K562 (cell line): Measurements from ENCODE around the gene IVL. TPM values are rescaled to one million over a fixed set of nuclear protein-coding genes. Genes with fewer than 3 reads are reported as not detected.

Source experiments
- ATAC-seq: fragments of 200-7000 bp; cut with Tn5 transposase; 3 replicates; pipeline ENCODE4 v1.9.1; 2020; ENCODE audit warnings: moderate library complexity
- BruUV-seq: library from RNA; stranded (reverse); fragments of 400-500 nt; replicated peaks from 2 replicates; lab custom pipeline; 2021; lab: Mats Ljungman, UMichigan
- CTCF ChIA-PET: fragments of 300-600 bp; formaldehyde crosslinking; extraction: SDS; loops from one replicate; lab custom pipeline; 2021; ENCODE audit warnings: low intra/inter-chr PET ratio; lab: Yijun Ruan, JAX
- POLR2A ChIA-PET: fragments of 300-600, 350-650 bp; sonication (Branson Sonifier 250); formaldehyde crosslinking; extraction: SDS; loops from one replicate; lab custom pipeline; 2021; ENCODE audit warnings: antibody characterized with exemption, inconsistent platforms; lab: Yijun Ruan, JAX
- DNase-seq, 4 experiments: peaks; one replicate each; pipeline versions ENCODE4 v3.0.0 to v3.0.0-alpha.2; 2011 to 2018; ENCODE audit warnings: low spot score in 3 of 4, mixed read lengths in 3 of 4; ENCODE audit errors: extremely low read depth in 1 of 4
- FAIRE-seq: peaks from 2 replicates; lab custom pipeline; 2011; peaks lifted over from hg19 to GRCh38; lab: Jason Lieb, UNC
- H2AFZ ChIP-seq: 2 replicates; pipeline ENCODE4 v1.6.0; 2011; ENCODE audit warnings: low read depth, low read length, control low read depth, inconsistent platforms
- H3K27ac ChIP-seq: fragments of 200-600 bp; 3 replicates; pipeline ENCODE4 v1.8.0; 2011; ENCODE audit warnings: low read depth, mild to moderate bottlenecking, control low read depth, inconsistent platforms, low read length, moderate library complexity, mixed read lengths; ENCODE audit errors: extremely low read depth
- H3K27me3 ChIP-seq, 2 experiments: fragments of 300-600 bp in 1 of 2; 2 replicates in 1 of 2; 3 replicates in 1 of 2; pipeline versions ENCODE4 v1.6.0 to v1.8.0; 2011; ENCODE audit warnings: inconsistent platforms in 2 of 2, low read length in 2 of 2, mild to moderate bottlenecking in 1 of 2, mixed read lengths in 1 of 2, moderate library complexity in 1 of 2; ENCODE audit not compliant: control insufficient read depth in 2 of 2, insufficient read depth in 2 of 2
- H3K36me3 ChIP-seq: fragments of 300-600 bp; 3 replicates; pipeline ENCODE4 v1.8.0; 2011; ENCODE audit warnings: mild to moderate bottlenecking, low read length, inconsistent platforms; ENCODE audit not compliant: control insufficient read depth, insufficient read depth
- H3K4me1 ChIP-seq, 2 experiments: fragments of 200-600 bp in 1 of 2; replicated peaks in 1 of 2; 2 replicates in 1 of 2; 3 replicates in 1 of 2; pipeline versions ENCODE4 v1.5.1 to v1.8.0; 2011; ENCODE audit warnings: inconsistent platforms in 2 of 2, low read length in 2 of 2, mild to moderate bottlenecking in 1 of 2, mixed read lengths in 1 of 2, moderate library complexity in 1 of 2; ENCODE audit not compliant: control insufficient read depth in 2 of 2, insufficient read depth in 2 of 2
- H3K4me2 ChIP-seq: 2 replicates; pipeline ENCODE4 v1.6.1; 2011; ENCODE audit warnings: low read length, control low read depth, inconsistent platforms, mixed read lengths; ENCODE audit not compliant: insufficient read depth
- H3K4me3 ChIP-seq: fragments of 200-600 bp; sonication (generic), shearing (Covaris generic); 2 replicates; pipeline ENCODE4 v1.5.1; 2016; ENCODE audit warnings: control low read depth, inconsistent platforms
- H3K79me2 ChIP-seq: fragments of 200-600 bp; 3 replicates; pipeline ENCODE4 v1.8.0; 2011; ENCODE audit warnings: low read length, inconsistent platforms; ENCODE audit not compliant: control insufficient read depth, insufficient read depth
- H3K9ac ChIP-seq, 2 experiments: 2 replicates each; pipeline versions ENCODE4 v1.6.0 to v1.6.1; 2011; ENCODE audit warnings: low read depth in 2 of 2, low read length in 2 of 2, control low read depth in 1 of 2, inconsistent platforms in 1 of 2, mild to moderate bottlenecking in 1 of 2, mixed read lengths in 1 of 2; ENCODE audit not compliant: insufficient read depth in 1 of 2
- H3K9me1 ChIP-seq: one replicate; pipeline ENCODE4 v1.6.0; 2011; ENCODE audit warnings: inconsistent platforms, mild to moderate bottlenecking, low read length, moderate library complexity; ENCODE audit not compliant: control insufficient read depth, insufficient read depth
- H3K9me3 ChIP-seq: replicated peaks from 2 replicates; pipeline ENCODE4 v1.5.1; 2011; ENCODE audit warnings: low read depth, low read length, inconsistent platforms; ENCODE audit not compliant: control insufficient read depth, insufficient read depth
- H4K20me1 ChIP-seq: replicated peaks from 2 replicates; pipeline ENCODE4 v1.6.1; 2011; ENCODE audit warnings: low read length, inconsistent platforms, mixed read lengths; ENCODE audit not compliant: control insufficient read depth, insufficient read depth
- CBX5 ChIP-seq: IDR thresholded peaks from 2 replicates; pipeline ENCODE4 v1.6.1; 2014; ENCODE audit warnings: low read depth, borderline replicate concordance
- CEBPB ChIP-seq: fragments of 450-650 bp; IDR thresholded peaks from 2 replicates; pipeline ENCODE4 v1.6.1; 2016; ENCODE audit warnings: missing genetic modification characterization, missing compliant biosample characterization
- GMEB1 ChIP-seq: fragments of 250-450 bp; sonication (Bioruptor Pico); IDR thresholded peaks from 2 replicates; pipeline ENCODE4 v1.4.0; 2020; ENCODE audit warnings: mild to moderate bottlenecking
- WGBS: fragments of 100-300 bp; shearing (Covaris generic); methylation state at CpG from one replicate; pipeline ENCODE4 v1.1.6; 2016; ENCODE audit warnings: low coverage, mixed read lengths; ENCODE audit not compliant: insufficient coverage; ENCODE audit errors: missing lambda C conversion rate; 5-methylcytosine and 5-hydroxymethylcytosine counted together
- in situ Hi-C: fragments of 300-500 bp; cut with MboI; formaldehyde crosslinking; loops from 4 replicates; pipeline ENCODE4 v1.15.0; 2018; ENCODE audit warnings: inconsistent platforms, mixed read lengths
- intact Hi-C: fragments of 100-400 bp; cut with micrococcal nuclease; formaldehyde crosslinking; loops from 2 replicates; pipeline ENCODE4 v1.14.2; 2022
- polyA plus RNA-seq, 8 experiments: library from polyadenylated mRNA; depleted of rRNA in 4 of 8; stranded (reverse) in 5 of 8; unstranded in 3 of 8; fragments of >200 nt; fragmentation: Nextera tagmentation in 2 of 8; fragmentation: Illumina TruSeq in 1 of 8; extraction: Ambion mirVana in 2 of 8; extraction: Trizol in 1 of 8; gene quantifications; 2 replicates each; pipeline versions ENCODE4 v1.2.1 to v1.2.3, GENCODE V29; 2011 to 2014; ENCODE audit warnings: inconsistent platforms in 1 of 8, missing spikeins in 1 of 8
- total RNA-seq, 7 experiments: library from RNA; depleted of rRNA in 6 of 7; stranded (reverse); fragments of >200 nt in 6 of 7; fragmentation: Illumina TruSeq in 2 of 7; extraction: Trizol in 2 of 7; gene quantifications; 2 replicates each; pipeline versions ENCODE4 v1.2.1 to v1.2.3, GENCODE V29; 2011 to 2021; ENCODE audit warnings: low replicate concordance in 1 of 7

IVL gene
- total and polyA plus RNA-seq, 9 of the 15 experiments (the other 6 are each of a cell fraction or from before 2014, with no cell fraction given), result not detected

- ATAC-seq, result no peak
- Histone ChIP-seq H3K4me1 (no peaks in the 10 kb centered on the region), H3K9ac (no peak overlapping the region), H3K27me3 (no peaks in the 10 kb centered on the region), H3K4me3 (no peak overlapping the region), H4K20me1 (no peaks in the 10 kb centered on the region), H3K36me3 (no peaks in the 10 kb centered on the region), H3K79me2 (no peaks in the 10 kb centered on the region), H3K27ac (no peak overlapping the region), H3K4me2 (no peak overlapping the region), H3K9me1 (no peaks in the 10 kb centered on the region), H3K9me3 (no peaks in the 10 kb centered on the region), H2AFZ (no peak overlapping the region)
- POLR2A ChIA-PET, result no interaction called here
- no peak for FAIRE-seq
- 0% methylated on average over 1 of the region's 1 CpG for WGBS
- intact Hi-C loops, result loop anchor here (5.0 to 10.0 kb wide), 2 partner anchors 40 to 348 kb away; no protein-coding TSS in a partner anchor
- in situ Hi-C loops, result loop anchor here (10.0 kb wide), 2 partner anchors 318 to 348 kb away; no protein-coding TSS in a partner anchor
- no TSS peak for BruUV-seq
- CTCF ChIA-PET, result interaction anchor here (1.1 kb wide), 1 partner anchor 223 kb away, joined by 3 read pairs; no protein-coding TSS in a partner anchor
- no peak for DNase-seq
- TF ChIP-seq CBX5 (no peak), CEBPB (tag) (no peak), GMEB1 (CRISPR knock-in tag) (no peak)
Observed at GRCh38 chr1:152876827-152877226, 31.5 kb upstream of the IVL start.
